ENCODE results near the gene CPN1. TPM values are rescaled to one million over a fixed set of nuclear protein-coding genes. Genes with fewer than 3 reads are reported as not detected.

The CPN1 gene
- total RNA-seq, 3 donors from 2014 or later (not counting 1 experiment from before 2014, with no cell fraction given) = not detected

GRCh38 chr10:100114460-100114859 is 32.8 kb upstream of the CPN1 start:
- H3K4me1 ChIP-seq (ENCODE audit: control insufficient read depth, insufficient read depth, low read length) = no peaks in the 10 kb centered on the region
- no peak for DNase-seq
- no peaks in the 10 kb centered on the region for H3K9me3 ChIP-seq (ENCODE audit: control insufficient read depth, insufficient read depth, low read length)
- H3K4me1 Mint-ChIP-seq = no peaks in the 10 kb centered on the region
- ATAC-seq = no peak
- intact Hi-C loops (cut with micrococcal nuclease) = no loop called here
- no peak for TF ChIP-seq CTCF (IDR thresholded peaks at IDR 0.05)
- no peak overlapping the region for H3K4me3 Mint-ChIP-seq
- no peak overlapping the region for H3K27ac ChIP-seq (ENCODE audit: low read length)
- no peak overlapping the region for H3K4me3 ChIP-seq (ENCODE audit: low read length)
- H3K27me3 ChIP-seq (ENCODE audit: control insufficient read depth, insufficient read depth, low read length) = peaks cover 3% of the 10 kb centered on the region
- peaks cover 23 to 44% of the 10 kb centered on the region in 2 donors for H3K27me3 Mint-ChIP-seq (ENCODE audit: low read depth in 2 of 2)
- no peaks in the 10 kb centered on the region for H3K9me3 Mint-ChIP-seq
- WGBS (ENCODE audit: insufficient coverage) = 93% methylated on average over 13 of the region's 13 CpGs
- H3K27ac Mint-ChIP-seq = no peak overlapping the region
- no peaks in the 10 kb centered on the region for H3K36me3 Mint-ChIP-seq
- H3K36me3 ChIP-seq (ENCODE audit: control insufficient read depth, insufficient read depth, low read length) = no peaks in the 10 kb centered on the region

- WGBS (ENCODE audit: insufficient coverage) = 100% methylated on average over 1 of the region's 3 CpGs
- H3K27ac ChIP-seq (ENCODE audit: low read length) = no peak overlapping the region
- TF ChIP-seq CTCF (IDR thresholded peaks at IDR 0.05) = no peak
- Mint-ChIP-seq H3K36me3 (no peaks in the 10 kb centered on the region), H3K27ac (no peak overlapping the region), H3K4me3 (no peak overlapping the region), H3K4me1 (no peaks in the 10 kb centered on the region), H3K27me3 (ENCODE audit: low read depth in 2 of 2) (peaks cover 19 to 41% of the 10 kb centered on the region in 2 donors), H3K9me3 (no peaks in the 10 kb centered on the region)
- no peaks in the 10 kb centered on the region for H3K36me3 ChIP-seq (ENCODE audit: control insufficient read depth, insufficient read depth, low read length)
- H3K4me3 ChIP-seq (ENCODE audit: low read length) = no peak overlapping the region
- intact Hi-C loops (cut with micrococcal nuclease) = no loop called here
- no peaks in the 10 kb centered on the region for H3K9me3 ChIP-seq (ENCODE audit: control insufficient read depth, insufficient read depth, low read length)
- H3K27me3 ChIP-seq (ENCODE audit: control insufficient read depth, insufficient read depth, low read length) = peaks cover 3% of the 10 kb centered on the region
- H3K4me1 ChIP-seq (ENCODE audit: control insufficient read depth, insufficient read depth, low read length) = no peaks in the 10 kb centered on the region
- DNase-seq (no peak), ATAC-seq (no peak)
Measured at GRCh38 chr10:100109670-100110069, 28.0 kb upstream of the CPN1 start.

GRCh38 chr10:100106865-100107264 is 25.2 kb upstream of the CPN1 start:
- Histone ChIP-seq H3K9me3 (ENCODE audit: control insufficient read depth, insufficient read depth, low read length) (no peaks in the 10 kb centered on the region), H3K4me3 (ENCODE audit: low read length) (no peak overlapping the region), H3K27me3 (ENCODE audit: control insufficient read depth, insufficient read depth, low read length) (no peaks in the 10 kb centered on the region), H3K27ac (ENCODE audit: low read length) (no peak overlapping the region), H3K4me1 (ENCODE audit: control insufficient read depth, insufficient read depth, low read length) (no peaks in the 10 kb centered on the region), H3K36me3 (ENCODE audit: control insufficient read depth, insufficient read depth, low read length) (no peaks in the 10 kb centered on the region)
- no peak overlapping the region for H3K4me3 Mint-ChIP-seq
- no peak overlapping the region for H3K27ac Mint-ChIP-seq
- no peaks in the 10 kb centered on the region for H3K9me3 Mint-ChIP-seq
- no peak for TF ChIP-seq CTCF (IDR thresholded peaks at IDR 0.05)
- H3K36me3 Mint-ChIP-seq = no peaks in the 10 kb centered on the region
- ATAC-seq = no peak
- intact Hi-C loops (cut with micrococcal nuclease) = no loop called here
- DNase-seq = no peak
- peaks cover 17 to 40% of the 10 kb centered on the region in 2 donors for H3K27me3 Mint-ChIP-seq (ENCODE audit: low read depth in 2 of 2)
- 94% methylated on average over 8 of the region's 11 CpGs for WGBS (ENCODE audit: insufficient coverage)
- no peaks in the 10 kb centered on the region for H3K4me1 Mint-ChIP-seq

GRCh38 chr10:100104300-100104699 is 22.6 kb upstream of the CPN1 start:
- H3K4me3 ChIP-seq (ENCODE audit: low read length) = no peak overlapping the region
- no peak overlapping the region for H3K27ac ChIP-seq (ENCODE audit: low read length)
- Mint-ChIP-seq H3K4me3 (no peak overlapping the region), H3K27me3 (ENCODE audit: low read depth in 2 of 2) (peaks cover 23 to 47% of the 10 kb centered on the region in 2 donors), H3K36me3 (no peaks in the 10 kb centered on the region), H3K4me1 (no peaks in the 10 kb centered on the region), H3K9me3 (no peaks in the 10 kb centered on the region), H3K27ac (no peak overlapping the region)
- no peak for TF ChIP-seq CTCF (IDR thresholded peaks at IDR 0.05)
- no peak for DNase-seq
- WGBS (ENCODE audit: insufficient coverage) = 89% methylated on average over 5 of the region's 5 CpGs
- H3K36me3 ChIP-seq (ENCODE audit: control insufficient read depth, insufficient read depth, low read length) = no peaks in the 10 kb centered on the region
- intact Hi-C loops (cut with micrococcal nuclease) = no loop called here
- H3K9me3 ChIP-seq (ENCODE audit: control insufficient read depth, insufficient read depth, low read length) = no peaks in the 10 kb centered on the region
- H3K4me1 ChIP-seq (ENCODE audit: control insufficient read depth, insufficient read depth, low read length) = no peaks in the 10 kb centered on the region
- ATAC-seq = no peak
- H3K27me3 ChIP-seq (ENCODE audit: control insufficient read depth, insufficient read depth, low read length) = peaks cover 4% of the 10 kb centered on the region
